K562 (cell line): ENCODE results near the gene CLEC18B. TPM values are rescaled to one million over a fixed set of nuclear protein-coding genes. Genes with fewer than 3 reads are reported as not detected.

Experiments used
- ATAC-seq: fragments of 200-7000 bp; cut with Tn5 transposase; 3 replicates; pipeline ENCODE4 v1.9.1; 2020; ENCODE audit warnings: moderate library complexity
- BruUV-seq: library from RNA; stranded (reverse); fragments of 400-500 nt; replicated peaks from 2 replicates; lab custom pipeline; 2021; lab: Mats Ljungman, UMichigan
- CTCF ChIA-PET: fragments of 300-600 bp; formaldehyde crosslinking; extraction: SDS; loops from one replicate; lab custom pipeline; 2021; ENCODE audit warnings: low intra/inter-chr PET ratio; lab: Yijun Ruan, JAX
- POLR2A ChIA-PET: fragments of 300-600, 350-650 bp; sonication (Branson Sonifier 250); formaldehyde crosslinking; extraction: SDS; loops from one replicate; lab custom pipeline; 2021; ENCODE audit warnings: antibody characterized with exemption, inconsistent platforms; lab: Yijun Ruan, JAX
- DNase-seq, 4 experiments: peaks; one replicate each; pipeline versions ENCODE4 v3.0.0 to v3.0.0-alpha.2; 2011 to 2018; ENCODE audit warnings: low spot score in 3 of 4, mixed read lengths in 3 of 4; ENCODE audit errors: extremely low read depth in 1 of 4
- FAIRE-seq: peaks from 2 replicates; lab custom pipeline; 2011; peaks lifted over from hg19 to GRCh38; lab: Jason Lieb, UNC
- H2AFZ ChIP-seq: 2 replicates; pipeline ENCODE4 v1.6.0; 2011; ENCODE audit warnings: low read depth, low read length, control low read depth, inconsistent platforms
- H3K27ac ChIP-seq: fragments of 200-600 bp; 3 replicates; pipeline ENCODE4 v1.8.0; 2011; ENCODE audit warnings: low read depth, mild to moderate bottlenecking, control low read depth, inconsistent platforms, low read length, moderate library complexity, mixed read lengths; ENCODE audit errors: extremely low read depth
- H3K27me3 ChIP-seq, 2 experiments: fragments of 300-600 bp in 1 of 2; 2 replicates in 1 of 2; 3 replicates in 1 of 2; pipeline versions ENCODE4 v1.6.0 to v1.8.0; 2011; ENCODE audit warnings: inconsistent platforms in 2 of 2, low read length in 2 of 2, mild to moderate bottlenecking in 1 of 2, mixed read lengths in 1 of 2, moderate library complexity in 1 of 2; ENCODE audit not compliant: control insufficient read depth in 2 of 2, insufficient read depth in 2 of 2
- H3K36me3 ChIP-seq: fragments of 300-600 bp; 3 replicates; pipeline ENCODE4 v1.8.0; 2011; ENCODE audit warnings: mild to moderate bottlenecking, low read length, inconsistent platforms; ENCODE audit not compliant: control insufficient read depth, insufficient read depth
- H3K4me1 ChIP-seq, 2 experiments: fragments of 200-600 bp in 1 of 2; replicated peaks in 1 of 2; 2 replicates in 1 of 2; 3 replicates in 1 of 2; pipeline versions ENCODE4 v1.5.1 to v1.8.0; 2011; ENCODE audit warnings: inconsistent platforms in 2 of 2, low read length in 2 of 2, mild to moderate bottlenecking in 1 of 2, mixed read lengths in 1 of 2, moderate library complexity in 1 of 2; ENCODE audit not compliant: control insufficient read depth in 2 of 2, insufficient read depth in 2 of 2
- H3K4me2 ChIP-seq: 2 replicates; pipeline ENCODE4 v1.6.1; 2011; ENCODE audit warnings: low read length, control low read depth, inconsistent platforms, mixed read lengths; ENCODE audit not compliant: insufficient read depth
- H3K4me3 ChIP-seq: fragments of 200-600 bp; sonication (generic), shearing (Covaris generic); 2 replicates; pipeline ENCODE4 v1.5.1; 2016; ENCODE audit warnings: control low read depth, inconsistent platforms
- H3K79me2 ChIP-seq: fragments of 200-600 bp; 3 replicates; pipeline ENCODE4 v1.8.0; 2011; ENCODE audit warnings: low read length, inconsistent platforms; ENCODE audit not compliant: control insufficient read depth, insufficient read depth
- H3K9ac ChIP-seq, 2 experiments: 2 replicates each; pipeline versions ENCODE4 v1.6.0 to v1.6.1; 2011; ENCODE audit warnings: low read depth in 2 of 2, low read length in 2 of 2, control low read depth in 1 of 2, inconsistent platforms in 1 of 2, mild to moderate bottlenecking in 1 of 2, mixed read lengths in 1 of 2; ENCODE audit not compliant: insufficient read depth in 1 of 2
- H3K9me1 ChIP-seq: one replicate; pipeline ENCODE4 v1.6.0; 2011; ENCODE audit warnings: inconsistent platforms, mild to moderate bottlenecking, low read length, moderate library complexity; ENCODE audit not compliant: control insufficient read depth, insufficient read depth
- H3K9me3 ChIP-seq: replicated peaks from 2 replicates; pipeline ENCODE4 v1.5.1; 2011; ENCODE audit warnings: low read depth, low read length, inconsistent platforms; ENCODE audit not compliant: control insufficient read depth, insufficient read depth
- H4K20me1 ChIP-seq: replicated peaks from 2 replicates; pipeline ENCODE4 v1.6.1; 2011; ENCODE audit warnings: low read length, inconsistent platforms, mixed read lengths; ENCODE audit not compliant: control insufficient read depth, insufficient read depth
- CTCF ChIP-seq, 3 experiments: IDR thresholded peaks in 2 of 3; conservative IDR thresholded peaks in 1 of 3; 2 replicates each; pipeline ENCODE4 v1.5.1; 2011 to 2012; ENCODE audit warnings: low read length in 3 of 3, mild to moderate bottlenecking in 3 of 3, control low read depth in 2 of 3, improper control_type of control experiment in 1 of 3, inconsistent platforms in 1 of 3, low read depth in 1 of 3, mixed read lengths in 1 of 3, moderate library complexity in 1 of 3; ENCODE audit not compliant: insufficient read depth in 2 of 3
- ETV6 ChIP-seq, 3 experiments: fragments of 150-350 bp in 1 of 3; sonication (generic) in 1 of 3; formaldehyde crosslinking in 1 of 3; IDR thresholded peaks; 2 replicates each; pipeline versions ENCODE4 v1.6.1 to v1.8.0; 2014 to 2022; ENCODE audit warnings: borderline replicate concordance in 2 of 3, low read depth in 2 of 3, antibody characterized with exemption in 1 of 3, low read length in 1 of 3, mild to moderate bottlenecking in 1 of 3, missing genetic modification reagents in 1 of 3
- HBP1 ChIP-seq: fragments of 450-650 bp; formaldehyde crosslinking; IDR thresholded peaks from 2 replicates; pipeline ENCODE4 v1.4.0; 2022; ENCODE audit warnings: missing genetic modification characterization
- PATZ1 ChIP-seq: fragments of 250-450 bp; sonication (Bioruptor Pico); IDR thresholded peaks from 2 replicates; pipeline ENCODE4 v1.5.0; 2020; ENCODE audit warnings: mild to moderate bottlenecking, borderline replicate concordance
- PHF20 ChIP-seq: fragments of 450-650 bp; IDR thresholded peaks from 2 replicates; pipeline ENCODE4 v1.6.1; 2018; ENCODE audit not compliant: partially characterized antibody
- PPARD ChIP-seq: fragments of 250-450 bp; sonication (Bioruptor Pico); IDR thresholded peaks from 2 replicates; pipeline ENCODE4 v1.8.0; 2022; ENCODE audit warnings: inconsistent platforms, mild to moderate bottlenecking, moderate library complexity
- ZBTB11 ChIP-seq, 3 experiments: fragments of 200-800 bp in 1 of 3; fragments of 250-450 bp in 1 of 3; fragments of 450-650 bp in 1 of 3; sonication (Bioruptor Pico) in 1 of 3; sonication (Bioruptor generic) in 1 of 3; formaldehyde crosslinking in 1 of 3; IDR thresholded peaks; 2 replicates each; pipeline versions ENCODE4 v1.6.1 to v1.8.0; 2016 to 2022; ENCODE audit warnings: mild to moderate bottlenecking in 2 of 3, missing genetic modification characterization in 2 of 3, missing compliant biosample characterization in 1 of 3, moderate library complexity in 1 of 3
- ZNF57 ChIP-seq: fragments of 450-650 bp; formaldehyde crosslinking; IDR thresholded peaks from 2 replicates; pipeline ENCODE4 v1.4.0; 2020; ENCODE audit warnings: mild to moderate bottlenecking, moderate library complexity
- WGBS: fragments of 100-300 bp; shearing (Covaris generic); methylation state at CpG from one replicate; pipeline ENCODE4 v1.1.6; 2016; ENCODE audit warnings: low coverage, mixed read lengths; ENCODE audit not compliant: insufficient coverage; ENCODE audit errors: missing lambda C conversion rate; 5-methylcytosine and 5-hydroxymethylcytosine counted together
- in situ Hi-C: fragments of 300-500 bp; cut with MboI; formaldehyde crosslinking; loops from 4 replicates; pipeline ENCODE4 v1.15.0; 2018; ENCODE audit warnings: inconsistent platforms, mixed read lengths
- intact Hi-C: fragments of 100-400 bp; cut with micrococcal nuclease; formaldehyde crosslinking; loops from 2 replicates; pipeline ENCODE4 v1.14.2; 2022
- polyA plus RNA-seq, 8 experiments: library from polyadenylated mRNA; depleted of rRNA in 4 of 8; stranded (reverse) in 5 of 8; unstranded in 3 of 8; fragments of >200 nt; fragmentation: Nextera tagmentation in 2 of 8; fragmentation: Illumina TruSeq in 1 of 8; extraction: Ambion mirVana in 2 of 8; extraction: Trizol in 1 of 8; gene quantifications; 2 replicates each; pipeline versions ENCODE4 v1.2.1 to v1.2.3, GENCODE V29; 2011 to 2014; ENCODE audit warnings: inconsistent platforms in 1 of 8, missing spikeins in 1 of 8
- total RNA-seq, 7 experiments: library from RNA; depleted of rRNA in 6 of 7; stranded (reverse); fragments of >200 nt in 6 of 7; fragmentation: Illumina TruSeq in 2 of 7; extraction: Trizol in 2 of 7; gene quantifications; 2 replicates each; pipeline versions ENCODE4 v1.2.1 to v1.2.3, GENCODE V29; 2011 to 2021; ENCODE audit warnings: low replicate concordance in 1 of 7

Gene CLEC18B
- total and polyA plus RNA-seq, 9 of the 15 experiments (the other 6 are each of a cell fraction or from before 2014, with no cell fraction given), result 0.23 to 7.6 (median 3.5) TPM

GRCh38 chr16:74465851-74466685, 44.8 kb upstream of the CLEC18B start (continued):
- no peak for TF ChIP-seq HBP1 (CRISPR knock-in tag)
- TF ChIP-seq ZNF57 (CRISPR knock-in tag), result no peak
- TF ChIP-seq, all 486 proteins: peak for 0

GRCh38 chr16:74465281-74465680, 44.0 kb upstream of the CLEC18B start:
- Histone ChIP-seq H2AFZ (no peak overlapping the region), H3K9me1 (no peaks in the 10 kb centered on the region), H3K9ac (no peak overlapping the region), H3K4me1 (no peaks in the 10 kb centered on the region), H3K9me3 (no peaks in the 10 kb centered on the region), H3K79me2 (no peaks in the 10 kb centered on the region), H3K4me3 (no peak overlapping the region), H3K27ac (no peak overlapping the region), H3K4me2 (no peak overlapping the region), H3K36me3 (peaks cover 78% of the 10 kb centered on the region; the same call in 2 of the 3 replicates), H4K20me1 (no peaks in the 10 kb centered on the region), H3K27me3 (no peaks in the 10 kb centered on the region)
- ATAC-seq (no peak), DNase-seq (no peak), FAIRE-seq (no peak)
- no TSS peak for BruUV-seq
- ChIA-PET POLR2A (no interaction called here), CTCF (no interaction called here)
- intact Hi-C loops, result no loop called here
- in situ Hi-C loops, result no loop called here
- 84% methylated on average over 7 of the region's 7 CpGs for WGBS
- no peak for TF ChIP-seq ETV6 (IDR thresholded peaks at IDR 0.05; ENCODE audit: borderline replicate concordance in 1 of 2, low read depth in 2 of 2, low read length in 1 of 2)
- no peak for TF ChIP-seq ETV6 (CRISPR knock-in tag; IDR thresholded peaks at IDR 0.05; ENCODE audit: borderline replicate concordance)
- no peak for TF ChIP-seq CTCF (IDR thresholded peaks at IDR 0.05 in 2 of 3, conservative IDR thresholded peaks at IDR 0.05 in 1 of 3; ENCODE audit: insufficient read depth in 2 of 3, low read depth in 1 of 3, low read length in 3 of 3)
- no peak for TF ChIP-seq ZNF57 (CRISPR knock-in tag)
- no peak for TF ChIP-seq ZBTB11 (CRISPR knock-in tag; IDR thresholded peaks at IDR 0.05)
- no peak for TF ChIP-seq PATZ1 (CRISPR knock-in tag)
- TF ChIP-seq PPARD, result no peak
- TF ChIP-seq PHF20, result no peak
